Measurements from ENCODE around the gene ASZ1. TPM values are rescaled to one million over a fixed set of nuclear protein-coding genes. Genes with fewer than 3 reads are reported as not detected.

Gene ASZ1
- total RNA-seq, 1 experiment from 2014 or later = not detected

- DNase-seq (ENCODE audit: low read depth in 1 of 2, low spot score in 2 of 2) = no peak
- H3K27ac ChIP-seq = no peak overlapping the region
- H3K36me3 ChIP-seq = no peaks in the 10 kb centered on the region
- H3K4me3 ChIP-seq = no peak overlapping the region
- peaks cover 4% of the 10 kb centered on the region; the same call in 1 of the 2 replicates for H3K4me1 ChIP-seq (replicated peaks)
- H3K27me3 ChIP-seq (replicated peaks) = no peaks in the 10 kb centered on the region
- no peaks in the 10 kb centered on the region for H3K9me3 ChIP-seq (replicated peaks)
Measured at GRCh38 chr7:117386110-117386706, 41.1 kb downstream of the ASZ1 start.

GRCh38 chr7:117385363-117386109, 41.8 kb downstream of the ASZ1 start:
- no peak overlapping the region for H3K4me3 ChIP-seq
- no peaks in the 10 kb centered on the region for H3K36me3 ChIP-seq
- H3K27me3 ChIP-seq (replicated peaks) = no peaks in the 10 kb centered on the region
- DNase-seq (ENCODE audit: low read depth in 1 of 2, low spot score in 2 of 2) = peak in 1 of 2 experiments; percentile 39
- peaks cover 4% of the 10 kb centered on the region; the same call in 1 of the 2 replicates for H3K4me1 ChIP-seq (replicated peaks)
- no peaks in the 10 kb centered on the region for H3K9me3 ChIP-seq (replicated peaks)
- no peak overlapping the region for H3K27ac ChIP-seq

GRCh38 chr7:117384688-117385362, 42.5 kb downstream of the ASZ1 start:
- no peak for DNase-seq (ENCODE audit: low read depth in 1 of 2, low spot score in 2 of 2)
- no peaks in the 10 kb centered on the region for H3K9me3 ChIP-seq (replicated peaks)
- no peaks in the 10 kb centered on the region for H3K27me3 ChIP-seq (replicated peaks)
- no peak overlapping the region for H3K4me3 ChIP-seq
- H3K27ac ChIP-seq = no peak overlapping the region
- peaks cover 4% of the 10 kb centered on the region; the same call in 1 of the 2 replicates for H3K4me1 ChIP-seq (replicated peaks)
- H3K36me3 ChIP-seq = no peaks in the 10 kb centered on the region

GRCh38 chr7:117383483-117384189, 43.7 kb downstream of the ASZ1 start:
- Histone ChIP-seq H3K36me3 (no peaks in the 10 kb centered on the region), H3K9me3 (replicated peaks) (no peaks in the 10 kb centered on the region), H3K27me3 (replicated peaks) (no peaks in the 10 kb centered on the region), H3K27ac (no peak overlapping the region), H3K4me1 (replicated peaks) (peaks cover 4% of the 10 kb centered on the region; the same call in 1 of the 2 replicates), H3K4me3 (no peak overlapping the region)
- no peak for DNase-seq (ENCODE audit: low read depth in 1 of 2, low spot score in 2 of 2)

- DNase-seq (ENCODE audit: low read depth in 1 of 2, low spot score in 2 of 2) = no peak
- peaks cover 4% of the 10 kb centered on the region; the same call in 1 of the 2 replicates for H3K4me1 ChIP-seq (replicated peaks)
- no peaks in the 10 kb centered on the region for H3K36me3 ChIP-seq
- no peaks in the 10 kb centered on the region for H3K9me3 ChIP-seq (replicated peaks)
- no peaks in the 10 kb centered on the region for H3K27me3 ChIP-seq (replicated peaks)
- no peak overlapping the region for H3K4me3 ChIP-seq
- H3K27ac ChIP-seq = no peak overlapping the region
Measured at GRCh38 chr7:117383046-117383445, 44.2 kb downstream of the ASZ1 start.

- H3K9me3 ChIP-seq (replicated peaks) = no peaks in the 10 kb centered on the region
- H3K27ac ChIP-seq = no peak overlapping the region
- peaks cover 4% of the 10 kb centered on the region; the same call in 1 of the 2 replicates for H3K4me1 ChIP-seq (replicated peaks)
- H3K36me3 ChIP-seq = no peaks in the 10 kb centered on the region
- H3K4me3 ChIP-seq = no peak overlapping the region
- no peaks in the 10 kb centered on the region for H3K27me3 ChIP-seq (replicated peaks)
- DNase-seq (ENCODE audit: low read depth in 1 of 2, low spot score in 2 of 2) = no peak
Measured at GRCh38 chr7:117381362-117381761, 45.9 kb downstream of the ASZ1 start.

GRCh38 chr7:117375380-117375779, 51.9 kb downstream of the ASZ1 start:
- Histone ChIP-seq H3K9me3 (replicated peaks) (no peaks in the 10 kb centered on the region), H3K36me3 (no peaks in the 10 kb centered on the region), H3K27me3 (replicated peaks) (no peaks in the 10 kb centered on the region), H3K4me1 (replicated peaks) (no peaks in the 10 kb centered on the region), H3K4me3 (no peak overlapping the region), H3K27ac (no peak overlapping the region)
- no peak for DNase-seq (ENCODE audit: low read depth in 1 of 2, low spot score in 2 of 2)

GRCh38 chr7:117372073-117372472, 55.2 kb downstream of the ASZ1 start:
- no peaks in the 10 kb centered on the region for H3K4me1 ChIP-seq (replicated peaks)
- no peak overlapping the region for H3K4me3 ChIP-seq
- no peaks in the 10 kb centered on the region for H3K9me3 ChIP-seq (replicated peaks)
- H3K36me3 ChIP-seq = no peaks in the 10 kb centered on the region
- H3K27ac ChIP-seq = no peak overlapping the region
- H3K27me3 ChIP-seq (replicated peaks) = no peaks in the 10 kb centered on the region
- no peak for DNase-seq (ENCODE audit: low read depth in 1 of 2, low spot score in 2 of 2)

GRCh38 chr7:117364339-117365080, 62.8 kb downstream of the ASZ1 start:
- H3K9me3 ChIP-seq (replicated peaks) = no peaks in the 10 kb centered on the region
- no peaks in the 10 kb centered on the region for H3K36me3 ChIP-seq
- no peak overlapping the region for H3K27ac ChIP-seq
- no peaks in the 10 kb centered on the region for H3K4me1 ChIP-seq (replicated peaks)
- no peaks in the 10 kb centered on the region for H3K27me3 ChIP-seq (replicated peaks)
- no peak for DNase-seq (ENCODE audit: low read depth in 1 of 2, low spot score in 2 of 2)
- H3K4me3 ChIP-seq = no peak overlapping the region

GRCh38 chr7:117362294-117362888, 64.9 kb downstream of the ASZ1 start:
- Histone ChIP-seq H3K4me1 (replicated peaks) (no peaks in the 10 kb centered on the region), H3K27me3 (replicated peaks) (no peaks in the 10 kb centered on the region), H3K4me3 (no peak overlapping the region), H3K27ac (no peak overlapping the region), H3K36me3 (no peaks in the 10 kb centered on the region), H3K9me3 (replicated peaks) (no peaks in the 10 kb centered on the region)
- DNase-seq (ENCODE audit: low read depth in 1 of 2, low spot score in 2 of 2) = no peak

- no peaks in the 10 kb centered on the region for H3K9me3 ChIP-seq (replicated peaks)
- no peaks in the 10 kb centered on the region for H3K36me3 ChIP-seq
- H3K4me3 ChIP-seq = no peak overlapping the region
- no peak overlapping the region for H3K27ac ChIP-seq
- DNase-seq (ENCODE audit: low read depth in 1 of 2, low spot score in 2 of 2) = no peak
- no peaks in the 10 kb centered on the region for H3K27me3 ChIP-seq (replicated peaks)
- no peaks in the 10 kb centered on the region for H3K4me1 ChIP-seq (replicated peaks)
Measured at GRCh38 chr7:117350027-117350426, 77.3 kb downstream of the ASZ1 start.

- Histone ChIP-seq H3K27ac (no peak overlapping the region), H3K27me3 (replicated peaks) (no peaks in the 10 kb centered on the region), H3K4me3 (no peak overlapping the region), H3K9me3 (replicated peaks) (no peaks in the 10 kb centered on the region), H3K4me1 (replicated peaks) (no peaks in the 10 kb centered on the region), H3K36me3 (no peaks in the 10 kb centered on the region)
- no peak for DNase-seq (ENCODE audit: low read depth in 1 of 2, low spot score in 2 of 2)
Measured at GRCh38 chr7:117349570-117349969, 77.7 kb downstream of the ASZ1 start.

Data from SJSA1 (cell line).